ENCODE results near the gene ITGB6. TPM values are rescaled to one million over a fixed set of nuclear protein-coding genes. Genes with fewer than 3 reads are reported as not detected.

ITGB6 gene
- total and polyA plus RNA-seq, 2 of the 8 experiments (the other 6 are each of a cell fraction or from before 2014, with no cell fraction given): not detected

GRCh38 chr2:160092445-160092844 lies 107.6 kb downstream of the ITGB6 start (continued):
- TF ChIP-seq CHD2 (IDR thresholded peaks at IDR 0.05; ENCODE audit: low read length) (no peak), FOSL1 (IDR thresholded peaks at IDR 0.05; ENCODE audit: insufficient read depth, low read depth, low read length) (no peak), SIN3A (conservative IDR thresholded peaks at IDR 0.05 in 1 of 2, IDR thresholded peaks at IDR 0.05 in 1 of 2; ENCODE audit: low read depth in 1 of 2, low read length in 2 of 2) (no peak), CBX8 (IDR thresholded peaks at IDR 0.05; ENCODE audit: borderline replicate concordance, low read depth, low read length) (no peak), USF2 (IDR thresholded peaks at IDR 0.05; ENCODE audit: low read length) (no peak)

Data from H1 (cell line).